DND-41 (cell line): ENCODE data around the gene SH3BP5.

Experiments
- ATAC-seq: fragments of 200-7000 bp; cut with Tn5 transposase; 3 replicates; pipeline ENCODE4 v1.9.1; 2021; ENCODE audit warnings: low read depth; ENCODE audit not compliant: insufficient read depth
- DNase-seq: peaks from one replicate; pipeline ENCODE4 v3.0.0-alpha.2; 2020
- H2AFZ ChIP-seq: 2 replicates; pipeline ENCODE4 v1.6.0; 2012; ENCODE audit warnings: low read depth, low read length
- H3K27ac ChIP-seq: 2 replicates; pipeline ENCODE4 v1.5.1; 2012; ENCODE audit warnings: low read length, inconsistent platforms
- H3K27me3 ChIP-seq: fragments of 200-600 bp; sonication (generic); 2 replicates; pipeline ENCODE4 v1.6.0; 2012; ENCODE audit warnings: low read length, mild to moderate bottlenecking, inconsistent platforms; ENCODE audit not compliant: insufficient read depth, poor library complexity
- H3K36me3 ChIP-seq: 2 replicates; pipeline ENCODE4 v1.5.1; 2012; ENCODE audit warnings: low read length, inconsistent platforms; ENCODE audit not compliant: insufficient read depth
- H3K4me1 ChIP-seq: 2 replicates; pipeline ENCODE4 v1.5.1; 2012; ENCODE audit warnings: mild to moderate bottlenecking, low read length; ENCODE audit not compliant: insufficient read depth
- H3K4me2 ChIP-seq: 2 replicates; pipeline ENCODE4 v1.6.0; 2012; ENCODE audit warnings: mild to moderate bottlenecking, moderate library complexity, low read length, inconsistent platforms; ENCODE audit not compliant: insufficient read depth
- H3K4me3 ChIP-seq, 2 experiments: fragments of 200-600 bp in 1 of 2; shearing (Covaris generic) in 1 of 2; 2 replicates each; pipeline ENCODE4 v1.5.1; 2012 to 2016; ENCODE audit warnings: inconsistent platforms in 2 of 2, low read length in 2 of 2, mild to moderate bottlenecking in 2 of 2, low read depth in 1 of 2, moderate library complexity in 1 of 2
- H3K79me2 ChIP-seq: 2 replicates; pipeline ENCODE4 v1.6.0; 2012; ENCODE audit warnings: low read length, inconsistent platforms; ENCODE audit not compliant: insufficient read depth
- H3K9ac ChIP-seq: 2 replicates; pipeline ENCODE4 v1.6.0; 2012; ENCODE audit warnings: low read depth, mild to moderate bottlenecking, inconsistent platforms, low read length, moderate library complexity
- H3K9me3 ChIP-seq: 2 replicates; pipeline ENCODE4 v1.5.1; 2012; ENCODE audit warnings: low read length, moderate library complexity, mild to moderate bottlenecking, inconsistent platforms; ENCODE audit not compliant: insufficient read depth, severe bottlenecking
- H4K20me1 ChIP-seq: 2 replicates; pipeline ENCODE4 v1.6.0; 2012; ENCODE audit warnings: low read length; ENCODE audit not compliant: insufficient read depth
- CTCF ChIP-seq: IDR thresholded peaks from 2 replicates; pipeline ENCODE4 v1.5.1; 2012; ENCODE audit warnings: borderline replicate concordance, low read length, moderate library complexity, mild to moderate bottlenecking; ENCODE audit not compliant: poor library complexity, severe bottlenecking; ENCODE audit errors: extremely low read depth
- EZH2 ChIP-seq: IDR thresholded peaks from 3 replicates; pipeline ENCODE4 v1.6.1; 2012; ENCODE audit warnings: borderline replicate concordance, low read depth, mild to moderate bottlenecking, moderate library complexity, low read length, inconsistent platforms; ENCODE audit not compliant: severe bottlenecking

SH3BP5 gene

DNA sequence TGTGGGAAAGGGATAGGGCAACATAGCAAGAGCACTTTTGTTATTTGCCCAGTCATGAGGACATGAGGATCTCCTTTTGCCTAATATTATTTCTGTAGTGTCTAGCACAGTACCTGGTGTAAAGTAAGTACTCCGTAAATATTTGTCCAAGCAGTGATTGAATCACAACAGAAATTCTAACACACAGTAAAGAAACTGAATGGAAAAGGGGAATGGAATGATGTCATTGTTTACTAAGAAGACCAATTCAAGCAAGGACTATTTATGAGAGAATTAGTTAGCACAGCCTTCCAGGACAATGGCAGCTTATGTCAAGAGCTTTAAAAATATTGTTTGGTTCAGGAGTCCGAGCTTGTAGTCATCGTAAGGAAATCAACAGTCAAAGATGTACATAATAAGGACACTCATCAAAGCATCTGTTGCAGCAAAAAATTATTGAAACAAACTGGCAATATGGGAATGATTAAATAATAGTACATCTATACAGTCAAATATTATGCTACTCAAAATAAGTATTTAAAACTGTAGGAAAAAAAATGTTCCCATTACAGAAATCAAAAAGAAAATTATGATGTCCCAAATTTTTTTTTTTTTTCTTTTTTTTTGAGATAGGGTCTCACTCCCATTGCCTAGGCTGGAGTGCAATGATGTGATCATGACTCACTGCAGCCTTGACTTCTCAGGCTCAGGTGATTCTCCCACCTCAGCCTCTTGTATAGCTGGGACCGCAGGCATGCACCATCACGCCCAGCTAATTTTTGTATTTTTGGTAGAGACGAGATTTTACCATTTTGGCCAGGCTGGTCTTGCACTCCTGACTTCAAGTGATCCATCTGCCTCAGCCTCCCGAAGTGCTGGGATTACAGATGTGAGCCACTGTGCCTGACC, 108.5 kb downstream of the SH3BP5 start:
- TF ChIP-seq CTCF: no peak
- TF ChIP-seq EZH2: no peak
- no peak for ATAC-seq
- no peaks in the 10 kb centered on the region for H3K4me1 ChIP-seq

DNA sequence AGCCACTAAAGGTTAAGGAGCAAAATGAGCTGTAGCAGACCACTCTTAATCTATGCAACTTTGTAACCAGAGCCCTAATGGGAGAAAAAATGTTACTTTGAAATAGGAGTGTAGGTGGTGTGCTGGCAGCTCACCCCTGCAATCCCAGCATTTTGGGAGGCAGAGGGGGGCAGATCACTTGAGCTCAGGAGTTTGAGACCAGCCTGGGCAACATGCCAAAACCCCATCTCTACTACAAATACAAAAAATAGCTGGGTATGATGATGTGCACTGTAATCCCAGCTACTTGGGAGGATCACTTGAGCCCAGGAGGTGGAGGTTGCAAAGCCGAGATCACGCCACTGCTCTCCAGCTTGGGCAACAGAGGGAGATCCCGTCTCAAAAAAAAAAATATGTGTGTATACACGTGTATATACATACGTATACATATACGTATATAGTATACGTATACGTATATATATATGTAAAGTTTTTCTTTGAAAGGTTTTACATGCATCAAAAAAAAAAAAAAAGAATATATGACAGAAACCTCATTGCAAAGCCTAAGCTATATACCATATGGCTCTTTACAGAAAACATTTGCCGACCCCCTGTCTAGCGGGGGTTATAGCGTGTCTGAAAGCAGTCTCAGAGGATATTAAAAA, 110.7 kb downstream of the SH3BP5 start:
- Histone ChIP-seq H3K4me3 (no peak overlapping the region), H2AFZ (no peak overlapping the region), H3K27ac (no peak overlapping the region), H3K27me3 (no peaks in the 10 kb centered on the region), H3K9ac (no peak overlapping the region), H3K4me1 (no peaks in the 10 kb centered on the region; the same call in 1 of the 2 replicates), H3K4me2 (no peak overlapping the region), H3K9me3 (no peaks in the 10 kb centered on the region), H3K36me3 (peaks cover 91% of the 10 kb centered on the region), H4K20me1 (no peaks in the 10 kb centered on the region; the same call in 1 of the 2 replicates), H3K79me2 (no peaks in the 10 kb centered on the region; the same call in 1 of the 2 replicates)
- no peak for DNase-seq
- no peak for ATAC-seq
- TF ChIP-seq CTCF (no peak), EZH2 (no peak)

More for the DNA sequence above, 108.5 kb downstream of the SH3BP5 start:
- Histone ChIP-seq H3K9me3 (no peaks in the 10 kb centered on the region), H3K27ac (no peak overlapping the region), H3K4me3 (no peak overlapping the region), H3K9ac (no peak overlapping the region), H2AFZ (no peak overlapping the region), H3K27me3 (no peaks in the 10 kb centered on the region), H3K36me3 (peaks cover 86% of the 10 kb centered on the region), H4K20me1 (no peaks in the 10 kb centered on the region; the same call in 1 of the 2 replicates), H3K4me2 (no peak overlapping the region), H3K79me2 (no peaks in the 10 kb centered on the region)
- no peak for DNase-seq

- TF ChIP-seq EZH2: no peak
- no peak for TF ChIP-seq CTCF
- Histone ChIP-seq H2AFZ (no peak overlapping the region), H4K20me1 (no peaks in the 10 kb centered on the region; the same call in 1 of the 2 replicates), H3K4me2 (no peak overlapping the region), H3K9me3 (no peaks in the 10 kb centered on the region), H3K27me3 (no peaks in the 10 kb centered on the region), H3K79me2 (no peaks in the 10 kb centered on the region; the same call in 1 of the 2 replicates), H3K9ac (no peak overlapping the region), H3K4me1 (no peaks in the 10 kb centered on the region; the same call in 1 of the 2 replicates), H3K36me3 (peaks cover 91% of the 10 kb centered on the region), H3K27ac (no peak overlapping the region), H3K4me3 (no peak overlapping the region)
- DNase-seq: no peak
- ATAC-seq: no peak
Observed at GRCh38 chr3:15220661-15221060, 111.7 kb downstream of the SH3BP5 start.
